IMR-90 (cell line): ENCODE measurements around the gene TANGO2. TPM values are rescaled to one million over a fixed set of nuclear protein-coding genes. Genes with fewer than 3 reads are reported as not detected.

Experiments
- ATAC-seq: fragments of 200-7000 bp; cut with Tn5 transposase; 2 replicates; pipeline ENCODE4 v1.9.1; 2020; ENCODE audit warnings: low read depth, mild to moderate bottlenecking, moderate library complexity
- BruUV-seq: library from RNA; stranded (reverse); fragments of 400-500 nt; replicated peaks from 2 replicates; lab custom pipeline; 2021; lab: Mats Ljungman, UMichigan
- CTCF ChIA-PET: fragments of 300-600 bp; formaldehyde crosslinking; extraction: SDS; loops from one replicate; lab custom pipeline; 2021; ENCODE audit warnings: antibody characterized with exemption; lab: Yijun Ruan, JAX
- POLR2A ChIA-PET: fragments of 300-600 bp; sonication (Branson Sonifier 250); formaldehyde crosslinking; loops from one replicate; lab custom pipeline; 2022; ENCODE audit warnings: antibody characterized with exemption; ENCODE audit not compliant: unreplicated experiment; lab: Charles Lee
- DNase-seq: peaks from one replicate; pipeline ENCODE4 v3.0.0; 2013
- H2AFZ ChIP-seq: replicated peaks from 2 replicates; pipeline ENCODE3; 2013; ENCODE audit warnings: low read length, mild to moderate bottlenecking; ENCODE audit not compliant: poor library complexity
- H2AK5ac ChIP-seq: 2 replicates; pipeline ENCODE4 v1.6.1; 2013; ENCODE audit warnings: low read depth, low read length, inconsistent platforms
- H2AK9ac ChIP-seq: replicated peaks from 2 replicates; pipeline ENCODE3; 2013; ENCODE audit warnings: mild to moderate bottlenecking, low read depth, low read length, moderate library complexity; ENCODE audit not compliant: poor library complexity
- H2BK120ac ChIP-seq: 2 replicates; pipeline ENCODE4 v1.6.1; 2013; ENCODE audit warnings: low read depth, low read length, inconsistent platforms
- H2BK15ac ChIP-seq: 3 replicates; pipeline ENCODE4 v1.6.1; 2013; ENCODE audit warnings: low read depth, low read length, inconsistent platforms
- H2BK20ac ChIP-seq: 2 replicates; pipeline ENCODE4 v1.6.1; 2013; ENCODE audit warnings: low read depth, mild to moderate bottlenecking, inconsistent platforms, low read length, moderate library complexity
- H2BK5ac ChIP-seq: 2 replicates; pipeline ENCODE4 v1.6.1; 2013; ENCODE audit warnings: mild to moderate bottlenecking, low read depth, low read length, inconsistent platforms; ENCODE audit not compliant: poor library complexity, severe bottlenecking
- H3K14ac ChIP-seq: replicated peaks from 2 replicates; pipeline ENCODE4 v1.6.1; 2013; ENCODE audit warnings: low read depth, low read length, inconsistent platforms
- H3K18ac ChIP-seq: 2 replicates; pipeline ENCODE4 v1.6.1; 2013; ENCODE audit warnings: low read depth, low read length, control low read depth
- H3K23ac ChIP-seq: 2 replicates; pipeline ENCODE4 v1.6.1; 2013; ENCODE audit warnings: low read depth, low read length, inconsistent platforms
- H3K27ac ChIP-seq: 2 replicates; pipeline ENCODE4 v1.5.1; 2013; ENCODE audit warnings: mild to moderate bottlenecking, control low read depth, low read length; ENCODE audit not compliant: insufficient read depth
- H3K27me3 ChIP-seq: 2 replicates; pipeline ENCODE4 v1.6.1; 2013; ENCODE audit warnings: low read length; ENCODE audit not compliant: control insufficient read depth, insufficient read depth
- H3K36me3 ChIP-seq: 2 replicates; pipeline ENCODE4 v1.6.1; 2013; ENCODE audit warnings: low read length, mixed read lengths; ENCODE audit not compliant: control insufficient read depth, insufficient read depth
- H3K4ac ChIP-seq: 2 replicates; pipeline ENCODE4 v1.6.1; 2013; ENCODE audit warnings: low read depth, low read length, inconsistent platforms
- H3K4me1 ChIP-seq: 2 replicates; pipeline ENCODE4 v1.6.1; 2013; ENCODE audit warnings: low read length, mixed read lengths; ENCODE audit not compliant: control insufficient read depth, insufficient read depth
- H3K4me2 ChIP-seq: 2 replicates; pipeline ENCODE4 v1.6.1; 2013; ENCODE audit warnings: low read depth, mild to moderate bottlenecking, control low read depth, low read length, moderate library complexity
- H3K4me3 ChIP-seq: 2 replicates; pipeline ENCODE4 v1.5.1; 2013; ENCODE audit warnings: low read depth, mild to moderate bottlenecking, control low read depth, low read length, moderate library complexity; ENCODE audit not compliant: insufficient read depth
- H3K56ac ChIP-seq: 2 replicates; pipeline ENCODE4 v1.6.1; 2013; ENCODE audit warnings: low read length, inconsistent platforms; ENCODE audit not compliant: insufficient read depth; ENCODE audit errors: extremely low read depth
- H3K79me1 ChIP-seq, 2 experiments: 2 replicates each; pipeline ENCODE4 v1.6.1; 2013; ENCODE audit warnings: low read length in 2 of 2, inconsistent platforms in 1 of 2, low read depth in 1 of 2
- H3K9ac ChIP-seq: 2 replicates; pipeline ENCODE4 v1.6.1; 2013; ENCODE audit warnings: low read depth, low read length, control low read depth
- H3K9me1 ChIP-seq: 2 replicates; pipeline ENCODE4 v1.6.1; 2013; ENCODE audit warnings: low read length, inconsistent platforms; ENCODE audit not compliant: insufficient read depth
- H3K9me3 ChIP-seq: 2 replicates; pipeline ENCODE4 v1.6.1; 2013; ENCODE audit warnings: low read length; ENCODE audit not compliant: control insufficient read depth, insufficient read depth
- H4K20me1 ChIP-seq: 2 replicates; pipeline ENCODE4 v1.6.1; 2013; ENCODE audit warnings: low read length, inconsistent platforms; ENCODE audit not compliant: insufficient read depth
- H4K5ac ChIP-seq: 2 replicates; pipeline ENCODE4 v1.6.1; 2013; ENCODE audit warnings: mild to moderate bottlenecking, low read depth, low read length, control low read depth
- H4K8ac ChIP-seq, 2 experiments: 2 replicates each; pipeline ENCODE4 v1.6.1; 2013; ENCODE audit warnings: low read depth in 2 of 2, low read length in 2 of 2, control low read depth in 1 of 2, inconsistent platforms in 1 of 2
- H4K91ac ChIP-seq: 2 replicates; pipeline ENCODE4 v1.6.1; 2013; ENCODE audit warnings: low read depth, low read length, inconsistent platforms; ENCODE audit not compliant: insufficient read depth
- BHLHE40 ChIP-seq: fragments of 150-350 bp; IDR thresholded peaks from 2 replicates; pipeline ENCODE4 v1.6.1; 2016; ENCODE audit warnings: mild to moderate bottlenecking, low read depth, low read length
- CEBPB ChIP-seq: IDR thresholded peaks from 2 replicates; pipeline ENCODE4 v1.6.1; 2012; ENCODE audit warnings: low read depth, low read length, improper control_type of control experiment
- CHD1 ChIP-seq: IDR thresholded peaks from 2 replicates; pipeline ENCODE4 v1.6.1; 2012; ENCODE audit warnings: low read depth, low read length, improper control_type of control experiment
- FOS ChIP-seq: fragments of 150-350 bp; IDR thresholded peaks from 2 replicates; pipeline ENCODE4 v1.6.1; 2016; ENCODE audit warnings: low read depth, low read length
- MAFK ChIP-seq: IDR thresholded peaks from 2 replicates; pipeline ENCODE4 v1.6.1; 2012; ENCODE audit warnings: low read depth, low read length, improper control_type of control experiment
- MAZ ChIP-seq: IDR thresholded peaks from 2 replicates; pipeline ENCODE4 v1.6.1; 2012; ENCODE audit warnings: low read depth, mild to moderate bottlenecking, low read length, improper control_type of control experiment, moderate library complexity, borderline replicate concordance
- MXI1 ChIP-seq: IDR thresholded peaks from 2 replicates; pipeline ENCODE4 v1.6.1; 2012; ENCODE audit warnings: low read depth, mild to moderate bottlenecking, low read length, moderate library complexity, borderline replicate concordance
- NFE2L2 ChIP-seq: fragments of 150-350 bp; IDR thresholded peaks from 2 replicates; pipeline ENCODE4 v1.6.1; 2016; ENCODE audit warnings: low read depth, mild to moderate bottlenecking, low read length
- POLR2A ChIP-seq: IDR thresholded peaks from 2 replicates; pipeline ENCODE4 v1.6.1; 2012; ENCODE audit warnings: mild to moderate bottlenecking, low read depth, low read length
- RAD21 ChIP-seq: IDR thresholded peaks from 2 replicates; pipeline ENCODE4 v1.6.1; 2012; ENCODE audit warnings: low read length, improper control_type of control experiment
- RCOR1 ChIP-seq: IDR thresholded peaks from 2 replicates; pipeline ENCODE4 v1.6.1; 2012; ENCODE audit warnings: mild to moderate bottlenecking, low read length, improper control_type of control experiment; ENCODE audit not compliant: insufficient replicate concordance
- RFX5 ChIP-seq: IDR thresholded peaks from 2 replicates; pipeline ENCODE4 v1.8.0; 2012; ENCODE audit warnings: low read depth, mild to moderate bottlenecking, low read length, moderate library complexity
- WGBS, 2 experiments: methylation state at CpG; one replicate each; pipeline versions ENCODE4 v1.1.5 to v1.1.7; 2013; ENCODE audit warnings: missing lambda C conversion rate in 2 of 2; ENCODE audit not compliant: insufficient read length in 1 of 2; ENCODE audit errors: extremely low coverage in 2 of 2; 5-methylcytosine and 5-hydroxymethylcytosine counted together
- dilution Hi-C: fragments of 300-500 bp; cut with HindIII; formaldehyde crosslinking; loops from one replicate; pipeline ENCODE4 v1.14.3; 2018; ENCODE audit warnings: low sequenced_read_pairs; ENCODE audit not compliant: unreplicated experiment
- in situ Hi-C: fragments of 300-500 bp; cut with MboI; formaldehyde crosslinking; loops from 3 replicates; pipeline ENCODE4 v1.14.3; 2019; ENCODE audit warnings: low sequenced_read_pairs, inconsistent platforms, mixed read lengths
- intact Hi-C: fragments of 100-400 bp; cut with micrococcal nuclease; formaldehyde crosslinking; loops from 2 replicates; pipeline ENCODE4 v1.10.0; 2022
- polyA plus RNA-seq, 3 experiments: library from polyadenylated mRNA; depleted of rRNA; stranded (reverse); fragments of >200 nt; gene quantifications; 2 replicates each; pipeline ENCODE4 v1.2.3, GENCODE V29; 2012; ENCODE audit warnings: low replicate concordance in 1 of 3
- total RNA-seq: library from RNA; depleted of rRNA; stranded (reverse); fragments of >200 nt; gene quantifications from 2 replicates; pipeline ENCODE4 v1.2.3, GENCODE V29; 2012
- TF ChIP-seq, protein P1 (sequence below): conservative IDR thresholded peaks from 2 replicates; pipeline ENCODE4 v1.5.1; 2012; ENCODE audit warnings: mild to moderate bottlenecking, low read depth, low read length, improper control_type of control experiment
- TF ChIP-seq, protein P2 (sequence below): fragments of 150-350 bp; IDR thresholded peaks from 2 replicates; pipeline ENCODE4 v1.6.1; 2017; ENCODE audit warnings: mild to moderate bottlenecking, antibody characterized with exemption, low read length, low read depth
- TF ChIP-seq, protein P3 (sequence below): fragments of 150-350 bp; IDR thresholded peaks from 2 replicates; pipeline ENCODE4 v1.6.1; 2016; ENCODE audit warnings: low read depth, mild to moderate bottlenecking, low read length, moderate library complexity, borderline replicate concordance

Gene TANGO2
- total and polyA plus RNA-seq, 2 of the 4 experiments (the other 2 are of a cell fraction): 45.1 to 75.1 TPM

DNA sequence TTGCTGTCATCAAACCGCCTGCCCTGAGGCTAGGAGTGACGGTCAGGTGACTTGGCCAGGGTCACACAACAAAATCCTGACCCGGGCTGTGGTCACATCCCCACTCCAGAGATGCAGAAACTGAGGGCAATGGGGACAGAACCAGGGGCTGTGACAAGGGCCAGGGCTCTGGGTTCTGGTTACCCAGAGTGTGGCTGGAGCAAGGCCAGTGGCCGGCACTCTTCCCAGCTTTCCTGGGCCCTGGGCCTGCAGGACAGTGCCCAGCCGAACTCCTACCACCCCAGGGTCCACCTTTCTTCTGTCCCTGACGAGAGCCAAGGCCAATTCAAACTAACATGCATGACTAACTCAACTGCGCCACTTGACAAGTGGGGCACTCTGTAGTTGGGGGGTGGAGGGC is 40.1 kb upstream of the TANGO2 start:
- Histone ChIP-seq H3K23ac (no peak overlapping the region), H3K56ac (no peak overlapping the region), H2BK120ac (no peak overlapping the region), H2AK9ac (no peak overlapping the region), H4K20me1 (peaks cover 13% of the 10 kb centered on the region; the same call in 1 of the 2 replicates), H3K36me3 (peaks cover 12% of the 10 kb centered on the region), H4K91ac (no peak overlapping the region), H4K8ac (no peak overlapping the region), H2BK20ac (no peak overlapping the region), H2AK5ac (no peak overlapping the region), H3K9me3 (no peaks in the 10 kb centered on the region), H3K4ac (no peak overlapping the region), H3K79me1 (peaks cover 4 to 29% of the 10 kb centered on the region in 2 experiments; a peak in 3 of 4 replicates), H2BK5ac (no peak overlapping the region), H3K27ac (no peak overlapping the region), H3K9me1 (peaks cover 11% of the 10 kb centered on the region), H3K4me1 (peaks cover 10% of the 10 kb centered on the region), H3K18ac (no peak overlapping the region), H3K27me3 (no peaks in the 10 kb centered on the region), H2BK15ac (no peak overlapping the region), H3K4me2 (no peak overlapping the region), H3K14ac (no peak overlapping the region), H2AFZ (no peak overlapping the region), H3K4me3 (no peak overlapping the region), H3K9ac (no peak overlapping the region), H4K5ac (no peak overlapping the region)
- intact Hi-C loops (no loop called here), in situ Hi-C loops (no loop called here), dilution Hi-C loops (no loop called here)
- ATAC-seq (no peak), DNase-seq (no peak)
- BruUV-seq: no TSS peak
- TF ChIP-seq, protein P1, sequence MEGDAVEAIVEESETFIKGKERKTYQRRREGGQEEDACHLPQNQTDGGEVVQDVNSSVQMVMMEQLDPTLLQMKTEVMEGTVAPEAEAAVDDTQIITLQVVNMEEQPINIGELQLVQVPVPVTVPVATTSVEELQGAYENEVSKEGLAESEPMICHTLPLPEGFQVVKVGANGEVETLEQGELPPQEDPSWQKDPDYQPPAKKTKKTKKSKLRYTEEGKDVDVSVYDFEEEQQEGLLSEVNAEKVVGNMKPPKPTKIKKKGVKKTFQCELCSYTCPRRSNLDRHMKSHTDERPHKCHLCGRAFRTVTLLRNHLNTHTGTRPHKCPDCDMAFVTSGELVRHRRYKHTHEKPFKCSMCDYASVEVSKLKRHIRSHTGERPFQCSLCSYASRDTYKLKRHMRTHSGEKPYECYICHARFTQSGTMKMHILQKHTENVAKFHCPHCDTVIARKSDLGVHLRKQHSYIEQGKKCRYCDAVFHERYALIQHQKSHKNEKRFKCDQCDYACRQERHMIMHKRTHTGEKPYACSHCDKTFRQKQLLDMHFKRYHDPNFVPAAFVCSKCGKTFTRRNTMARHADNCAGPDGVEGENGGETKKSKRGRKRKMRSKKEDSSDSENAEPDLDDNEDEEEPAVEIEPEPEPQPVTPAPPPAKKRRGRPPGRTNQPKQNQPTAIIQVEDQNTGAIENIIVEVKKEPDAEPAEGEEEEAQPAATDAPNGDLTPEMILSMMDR: no peak
- TF ChIP-seq RCOR1 (no peak), NFE2L2 (no peak), POLR2A (no peak), MAZ (no peak), BHLHE40 (no peak), FOS (no peak), MAFK (no peak), RAD21 (no peak), CEBPB (no peak), CHD1 (no peak), RFX5 (no peak), MXI1 (no peak)
- TF ChIP-seq, protein P2, sequence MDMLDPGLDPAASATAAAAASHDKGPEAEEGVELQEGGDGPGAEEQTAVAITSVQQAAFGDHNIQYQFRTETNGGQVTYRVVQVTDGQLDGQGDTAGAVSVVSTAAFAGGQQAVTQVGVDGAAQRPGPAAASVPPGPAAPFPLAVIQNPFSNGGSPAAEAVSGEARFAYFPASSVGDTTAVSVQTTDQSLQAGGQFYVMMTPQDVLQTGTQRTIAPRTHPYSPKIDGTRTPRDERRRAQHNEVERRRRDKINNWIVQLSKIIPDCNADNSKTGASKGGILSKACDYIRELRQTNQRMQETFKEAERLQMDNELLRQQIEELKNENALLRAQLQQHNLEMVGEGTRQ: no peak
- TF ChIP-seq, protein P3, sequence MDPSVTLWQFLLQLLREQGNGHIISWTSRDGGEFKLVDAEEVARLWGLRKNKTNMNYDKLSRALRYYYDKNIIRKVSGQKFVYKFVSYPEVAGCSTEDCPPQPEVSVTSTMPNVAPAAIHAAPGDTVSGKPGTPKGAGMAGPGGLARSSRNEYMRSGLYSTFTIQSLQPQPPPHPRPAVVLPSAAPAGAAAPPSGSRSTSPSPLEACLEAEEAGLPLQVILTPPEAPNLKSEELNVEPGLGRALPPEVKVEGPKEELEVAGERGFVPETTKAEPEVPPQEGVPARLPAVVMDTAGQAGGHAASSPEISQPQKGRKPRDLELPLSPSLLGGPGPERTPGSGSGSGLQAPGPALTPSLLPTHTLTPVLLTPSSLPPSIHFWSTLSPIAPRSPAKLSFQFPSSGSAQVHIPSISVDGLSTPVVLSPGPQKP: no peak
- 100% methylated on average over 2 of the region's 7 CpGs; no CpG with 5 or more reads in 1 of the 2 experiments for WGBS, 2 experiments
- CTCF ChIA-PET: no interaction called here
- POLR2A ChIA-PET: no interaction called here
